ENCODE data around the gene ZNF121.

GRCh38 chr19:9580728-9581127 lies 3.6 kb downstream of the ZNF121 start:
- TF ChIP-seq ARNTL (CRISPR knock-in tag; IDR thresholded peaks at IDR 0.05; ENCODE audit: borderline replicate concordance, low read depth) (no peak), TSHZ2 (CRISPR knock-in tag; IDR thresholded peaks at IDR 0.05) (no peak), PATZ1 (CRISPR knock-in tag; IDR thresholded peaks at IDR 0.05; ENCODE audit: borderline replicate concordance) (no peak), GLIS3 (CRISPR knock-in tag; IDR thresholded peaks at IDR 0.05) (no peak), BACH2 (CRISPR knock-in tag; IDR thresholded peaks at IDR 0.05; ENCODE audit: borderline replicate concordance) (no peak), RARB (CRISPR knock-in tag; IDR thresholded peaks at IDR 0.05) (no peak), ESRRG (CRISPR knock-in tag; IDR thresholded peaks at IDR 0.05) (no peak), CSDC2 (CRISPR knock-in tag; IDR thresholded peaks at IDR 0.05) (no peak)

All from SK-N-SH treated with all-trans-retinoic acid at 6 μM for 48 hours (cell line).